Activated naive CD8-positive, alpha-beta T cell treated with anti-CD3 and anti-CD28 coated beads, Interleukin-2, amount 50 U/mL, for 16 hours (primary cell): Measurements from ENCODE around the gene TEAD1.

Source experiments
- DNase-seq: peaks from one replicate; pipeline ENCODE4 v3.0.0-alpha.2; 2020; ENCODE audit warnings: low read depth, low spot score

The TEAD1 gene

DNA sequence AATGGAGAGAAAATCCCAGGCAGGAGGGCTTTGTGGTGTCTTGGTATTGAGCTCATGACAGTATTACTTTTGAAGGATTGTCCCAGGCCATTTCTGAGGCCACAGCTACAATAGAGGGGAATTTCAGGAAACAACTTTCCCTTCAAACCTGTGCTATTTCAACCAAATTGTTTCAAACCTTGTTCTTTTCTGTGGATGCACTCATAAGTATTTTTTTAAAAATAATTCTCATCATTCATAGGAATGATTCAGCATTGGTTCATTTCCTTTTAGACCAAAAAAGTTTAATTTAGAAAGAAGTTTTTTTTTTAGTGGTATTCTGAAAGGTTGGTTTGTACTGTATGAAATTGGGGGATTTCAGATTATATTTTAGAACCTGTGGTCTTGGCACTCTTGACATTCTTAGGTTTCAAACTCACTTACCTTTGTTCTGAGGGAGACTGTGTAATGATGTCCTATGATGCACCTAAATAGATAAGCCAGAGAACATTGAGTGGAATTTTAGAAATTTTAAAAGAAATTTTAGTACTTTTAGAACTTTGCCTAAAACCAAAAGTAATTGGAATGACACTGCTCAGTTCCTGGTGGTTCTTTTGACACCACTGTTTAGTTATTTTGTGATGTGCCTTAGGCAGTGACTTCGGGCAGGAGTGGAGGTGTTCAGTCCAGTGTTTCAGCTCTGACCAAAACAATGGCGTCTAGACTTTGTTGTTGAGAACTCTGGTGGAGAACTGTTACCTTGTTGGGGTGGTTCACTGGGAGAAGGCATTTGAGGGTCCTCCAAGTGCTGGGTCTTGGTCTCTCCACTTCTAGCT is 12.2 kb downstream of the TEAD1 start:
- DNase-seq = no peak

DNA sequence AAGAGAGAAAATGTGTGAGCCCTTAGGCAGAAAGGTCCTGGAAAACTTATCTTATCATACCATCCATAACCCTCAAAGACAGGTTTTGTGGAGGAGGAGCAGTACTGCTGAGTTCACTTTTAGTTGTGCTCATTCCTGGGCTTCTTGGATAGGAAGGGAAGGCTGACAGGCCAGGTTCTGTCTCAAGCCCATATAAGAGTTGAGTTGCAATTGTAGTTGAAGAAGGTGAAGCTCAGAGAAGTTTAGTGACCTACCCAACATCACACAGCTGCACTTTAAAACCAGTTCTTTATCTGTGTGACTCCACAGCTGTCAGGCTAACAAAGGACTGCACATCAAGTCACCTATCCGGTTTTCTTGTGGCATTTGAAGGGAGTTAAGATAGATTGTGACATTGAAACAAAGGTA is 13.0 kb downstream of the TEAD1 start:
- DNase-seq = no peak

DNA sequence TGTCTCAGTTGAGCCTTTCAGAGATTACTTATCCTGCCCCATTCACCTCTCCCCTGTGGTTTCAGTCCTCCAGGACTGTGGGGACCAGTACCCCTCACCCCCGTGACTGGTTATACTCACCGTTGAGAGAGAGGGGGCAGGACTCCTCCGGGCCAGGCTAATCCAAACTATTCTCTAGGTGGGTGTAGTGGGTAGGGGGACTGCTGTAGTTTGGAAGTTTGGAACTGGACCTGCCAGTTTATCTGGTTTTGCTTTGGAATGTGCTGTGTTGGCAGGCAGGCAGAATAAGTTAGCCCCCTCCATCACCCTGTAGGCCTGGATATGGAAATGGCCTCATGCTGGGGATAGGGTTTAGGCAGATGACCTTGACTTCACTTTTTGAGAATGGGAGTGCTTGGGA is 13.5 kb downstream of the TEAD1 start:
- no peak for DNase-seq

DNA sequence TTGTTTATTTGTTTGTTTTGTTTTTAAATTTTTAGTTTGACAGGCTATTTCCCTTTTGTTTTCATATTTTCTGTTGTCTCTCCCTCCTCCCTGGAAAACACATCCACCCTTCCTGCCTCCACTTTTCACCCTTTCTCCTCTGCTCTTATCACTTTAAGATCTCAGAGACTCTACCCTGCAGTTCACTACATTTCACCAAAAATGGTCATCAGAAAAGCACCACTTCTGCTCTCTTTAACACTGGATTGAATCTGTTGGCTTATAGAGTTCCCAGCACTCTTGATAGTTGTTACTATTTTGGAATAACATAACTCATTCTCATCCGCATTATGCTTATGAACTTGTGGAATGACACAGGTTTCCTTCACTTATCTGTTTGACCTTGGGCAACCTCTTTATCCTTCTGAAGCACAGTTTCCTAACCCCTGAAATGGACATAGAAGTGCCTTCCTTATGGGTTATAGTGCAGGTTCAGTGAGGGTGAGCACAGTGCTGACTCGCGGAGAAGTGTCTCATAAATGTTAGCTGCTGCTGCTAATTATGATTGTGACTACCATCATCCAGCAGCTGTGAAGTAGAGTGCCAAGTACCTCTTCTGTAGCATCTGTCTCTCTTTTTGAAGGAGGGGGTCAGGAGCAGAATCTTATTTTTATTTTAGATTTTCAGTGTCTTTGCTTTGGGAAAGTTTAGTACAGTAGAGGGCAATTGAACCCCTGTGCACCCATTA is 15.0 kb downstream of the TEAD1 start:
- no peak for DNase-seq

DNA sequence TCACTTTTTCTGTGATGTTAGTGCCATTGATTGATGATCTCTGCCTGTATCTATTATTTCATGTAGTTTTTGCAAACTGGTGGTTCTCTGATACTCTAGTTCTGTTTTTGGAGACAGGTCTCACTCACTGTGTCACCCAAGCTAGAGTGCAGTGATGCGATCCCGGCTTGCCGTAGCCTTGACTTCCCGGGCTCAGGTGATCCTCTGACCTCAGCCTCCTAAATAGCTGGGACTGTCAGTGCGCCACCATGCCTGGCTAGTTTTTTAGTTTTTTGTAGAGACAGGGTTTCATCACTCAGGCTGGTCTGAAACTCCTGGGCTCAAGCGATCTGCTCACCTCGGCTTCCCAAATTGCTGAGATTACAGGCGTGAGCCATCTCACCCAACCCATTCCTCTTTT is 16.4 kb downstream of the TEAD1 start:
- DNase-seq = no peak

DNA sequence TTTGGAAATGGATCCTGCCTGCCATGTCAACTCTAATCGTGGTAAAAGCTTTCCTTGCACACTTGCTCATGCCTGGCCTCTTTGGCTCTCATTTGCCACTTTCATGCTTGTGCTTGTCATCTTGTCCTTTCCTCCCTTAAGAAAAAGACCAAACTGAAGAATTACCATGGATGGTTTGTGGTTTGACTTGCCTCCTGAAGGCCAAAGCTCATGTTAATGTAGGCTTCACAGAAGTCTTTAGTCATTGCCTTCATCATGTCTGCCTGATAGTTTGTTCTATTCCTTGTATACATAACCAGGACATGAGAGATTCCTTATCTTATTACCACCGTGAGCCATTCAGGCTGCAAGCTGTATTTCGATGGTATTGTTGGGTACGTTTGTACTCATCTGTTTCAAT is 17.3 kb downstream of the TEAD1 start:
- DNase-seq = no peak

DNA sequence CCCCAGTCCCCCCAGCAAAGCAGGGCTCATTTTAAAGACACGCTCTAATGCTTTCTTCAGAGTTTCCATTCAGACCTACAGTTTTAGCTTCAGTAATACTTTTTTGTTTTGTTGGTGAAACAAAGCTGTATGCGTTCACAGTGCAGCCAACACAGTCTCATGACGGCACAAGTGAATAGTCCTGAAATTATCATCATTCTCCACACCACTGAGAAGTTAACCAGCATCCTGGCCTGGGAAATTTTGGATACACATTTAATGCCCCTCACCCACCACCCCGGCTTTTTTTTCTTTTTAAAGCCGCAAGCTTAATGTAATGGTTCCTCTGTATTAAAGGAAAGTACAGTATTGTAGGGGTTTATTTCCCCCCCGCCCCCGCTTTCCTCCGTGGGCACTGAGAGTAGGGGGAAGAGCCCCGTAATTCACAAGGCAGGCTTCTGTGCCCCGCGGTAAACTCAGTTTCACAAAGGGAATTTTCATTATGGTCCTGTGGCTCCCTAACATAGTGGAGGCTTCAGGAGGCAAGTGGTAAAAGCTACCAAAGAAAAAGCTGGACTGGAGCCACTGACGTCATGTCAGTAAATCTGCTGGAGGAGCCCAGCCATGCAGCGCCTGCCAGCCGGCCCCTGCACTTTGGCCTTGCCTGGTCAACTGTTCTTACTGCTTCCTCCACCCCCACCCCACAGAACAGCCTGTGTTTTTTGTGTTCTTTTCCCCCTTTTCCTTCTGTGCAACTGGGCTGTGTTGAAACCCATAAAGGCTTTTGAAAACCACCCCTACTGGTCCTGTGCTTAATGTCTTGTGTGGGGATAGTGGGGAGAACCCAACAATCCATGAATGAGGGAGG is 18.2 kb downstream of the TEAD1 start:
- no peak for DNase-seq

DNA sequence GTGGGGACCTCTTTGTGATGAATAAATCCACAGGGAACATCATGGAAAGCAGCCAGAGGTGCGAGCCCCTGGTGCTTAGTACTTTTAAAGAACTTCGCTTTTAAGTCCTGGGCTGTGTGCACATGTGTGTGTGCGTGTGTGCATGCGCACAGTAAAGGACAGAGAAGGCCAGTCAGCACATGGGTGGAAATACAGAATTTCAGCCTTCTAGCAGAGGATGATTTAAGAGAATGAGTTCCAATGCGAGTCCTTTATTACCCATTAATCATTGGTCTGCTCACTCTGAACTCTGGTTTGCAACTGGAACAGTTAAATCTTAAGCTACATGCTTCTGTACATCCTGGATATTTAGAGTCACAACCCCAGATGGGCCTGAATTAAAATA is 18.9 kb downstream of the TEAD1 start:
- DNase-seq = no peak

DNA sequence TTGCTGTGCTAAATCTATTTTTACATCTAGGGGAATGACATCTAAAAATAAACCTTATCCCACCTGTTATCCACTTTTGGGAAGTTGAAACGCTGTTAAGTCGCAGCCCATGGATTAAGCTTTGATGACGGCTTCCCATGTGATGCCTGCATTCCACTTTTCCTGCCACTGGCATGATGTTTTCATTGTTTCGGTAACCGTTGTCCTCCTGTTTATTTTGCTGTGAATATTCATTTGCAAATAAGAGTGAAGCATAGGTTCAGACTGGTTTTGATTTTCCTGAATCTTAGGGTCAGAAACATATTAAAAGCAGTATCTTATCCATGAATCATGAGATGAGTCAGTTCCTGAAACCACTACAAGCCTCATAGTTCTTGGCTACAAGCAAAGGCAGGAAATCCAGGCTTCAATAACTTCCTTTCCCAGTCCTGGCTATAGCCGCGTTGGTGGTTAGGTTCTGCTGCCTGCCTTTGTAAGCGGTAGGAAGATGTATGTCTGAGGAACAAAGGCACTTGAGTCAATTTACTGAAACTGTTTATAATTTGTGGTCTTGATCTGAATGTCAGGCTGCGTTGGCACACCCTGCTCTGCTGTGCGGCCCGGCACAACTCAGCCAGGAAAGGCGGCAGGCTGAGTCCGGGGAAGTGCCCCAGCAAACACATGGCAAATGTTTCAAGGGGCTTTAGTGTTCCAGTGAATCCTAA is 19.4 kb downstream of the TEAD1 start:
- no peak for DNase-seq

DNA sequence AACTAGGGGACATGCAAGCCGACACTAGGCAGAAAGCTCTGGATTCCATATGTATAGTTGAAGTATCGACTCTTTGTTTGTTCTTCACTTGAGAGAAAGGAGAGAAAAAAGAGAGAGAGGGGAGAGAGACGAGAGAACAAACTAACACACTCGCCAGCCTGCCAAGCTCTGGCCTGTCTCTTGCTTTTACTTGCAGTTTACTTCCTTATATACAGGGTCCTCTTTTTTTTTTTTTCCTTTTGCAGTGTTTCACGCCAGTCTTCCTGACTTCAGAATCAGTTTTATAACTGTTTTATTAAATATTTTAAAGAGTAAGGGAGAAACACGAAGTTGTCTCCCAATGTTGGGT is 19.9 kb downstream of the TEAD1 start:
- DNase-seq = no peak

DNA sequence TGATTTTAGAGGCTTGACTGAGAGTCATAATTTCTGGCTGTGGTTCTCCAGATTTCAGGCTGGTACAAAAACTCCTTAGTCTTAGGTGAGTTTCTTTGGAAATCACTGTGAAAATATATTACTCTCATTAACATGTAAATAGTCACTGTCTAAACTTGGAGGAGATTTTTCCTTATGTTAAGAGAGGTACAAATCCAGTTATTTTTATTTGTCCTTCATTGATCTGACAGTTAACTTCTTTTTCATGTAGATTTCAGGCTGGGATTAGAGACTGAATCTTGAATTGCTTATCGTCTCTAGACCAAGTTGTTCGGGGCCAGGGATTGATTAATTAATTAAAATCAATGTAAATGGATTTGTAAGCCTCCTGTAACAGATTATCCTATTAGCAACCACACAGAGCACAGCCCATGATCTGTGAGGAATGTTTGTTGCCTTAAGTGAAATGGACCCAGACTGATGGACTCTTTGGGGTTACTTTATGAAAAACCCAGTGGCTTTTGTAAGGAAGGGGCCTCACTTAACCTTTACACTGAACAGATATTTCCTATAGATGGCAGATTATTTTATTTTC is 21.1 kb downstream of the TEAD1 start:
- no peak for DNase-seq

DNA sequence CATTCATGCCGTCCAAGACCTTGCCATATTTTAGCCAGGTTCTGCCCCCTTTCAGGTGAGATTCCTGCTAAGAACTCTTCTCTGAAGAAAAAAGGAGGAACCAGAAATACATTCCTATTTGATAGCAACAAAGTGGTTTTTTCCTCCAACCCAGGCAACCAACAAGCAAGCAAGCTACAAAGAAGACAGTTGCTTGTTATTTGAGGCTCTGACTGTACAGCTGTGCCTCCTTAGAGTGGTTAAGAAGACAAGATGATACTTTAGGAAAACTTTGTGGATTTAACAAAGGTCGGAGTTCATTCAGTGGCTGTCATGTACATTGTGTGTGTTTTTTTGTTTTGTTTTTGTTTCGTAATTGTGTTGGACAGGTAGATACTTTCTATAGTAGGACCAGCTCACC is 21.7 kb downstream of the TEAD1 start:
- no peak for DNase-seq

DNA sequence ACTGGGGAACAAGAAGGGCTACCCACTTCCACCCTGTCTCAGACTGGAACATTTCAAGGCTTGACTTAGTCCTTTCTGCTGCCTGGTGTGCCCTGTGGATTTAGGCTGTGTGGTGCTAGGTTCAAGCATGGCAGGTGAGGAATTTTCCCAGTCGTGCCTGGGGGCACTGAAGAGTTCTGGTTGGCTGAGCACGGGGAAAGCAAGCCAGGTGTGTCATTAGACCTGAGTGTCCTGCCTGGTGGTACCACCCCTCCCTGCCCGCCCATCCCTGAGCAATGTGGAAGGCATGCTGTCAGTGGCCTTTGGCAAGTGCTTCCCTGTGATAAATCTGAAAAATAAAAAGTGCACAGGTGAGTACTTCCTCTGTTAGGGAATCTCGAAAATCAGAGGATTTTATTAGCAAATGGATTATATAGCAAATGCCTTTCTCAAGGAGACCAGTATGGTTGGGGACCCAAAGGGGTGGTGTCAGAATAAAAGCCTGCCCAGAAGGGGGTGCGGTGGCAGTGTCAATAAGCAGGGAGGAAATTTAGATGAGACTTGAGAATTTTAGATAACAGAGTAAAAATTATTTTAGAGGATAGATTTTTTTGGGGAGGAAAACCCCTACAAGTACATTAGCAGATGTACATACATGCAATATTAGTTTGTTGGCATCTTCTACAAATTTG is 22.8 kb downstream of the TEAD1 start:
- no peak for DNase-seq

DNA sequence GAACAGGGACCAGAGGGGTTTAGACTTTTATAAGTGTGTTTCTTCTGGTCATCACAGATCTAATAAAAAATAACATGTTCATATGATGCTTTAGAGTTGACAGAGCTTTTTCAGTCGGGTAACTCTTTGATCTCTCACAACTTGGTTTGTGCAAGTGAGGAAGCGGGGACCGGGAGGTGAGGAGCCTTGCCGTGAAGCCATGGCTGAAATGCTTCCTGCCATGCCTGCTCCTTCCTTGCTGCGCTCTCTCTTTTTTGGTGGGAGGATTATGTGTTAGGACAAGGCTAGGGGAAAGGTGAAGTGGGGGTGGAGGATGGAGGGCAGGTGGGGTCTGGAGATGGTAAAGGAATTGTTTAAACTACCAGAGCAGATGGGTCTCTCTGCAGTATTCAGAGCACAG is 23.8 kb downstream of the TEAD1 start:
- no peak for DNase-seq

DNA sequence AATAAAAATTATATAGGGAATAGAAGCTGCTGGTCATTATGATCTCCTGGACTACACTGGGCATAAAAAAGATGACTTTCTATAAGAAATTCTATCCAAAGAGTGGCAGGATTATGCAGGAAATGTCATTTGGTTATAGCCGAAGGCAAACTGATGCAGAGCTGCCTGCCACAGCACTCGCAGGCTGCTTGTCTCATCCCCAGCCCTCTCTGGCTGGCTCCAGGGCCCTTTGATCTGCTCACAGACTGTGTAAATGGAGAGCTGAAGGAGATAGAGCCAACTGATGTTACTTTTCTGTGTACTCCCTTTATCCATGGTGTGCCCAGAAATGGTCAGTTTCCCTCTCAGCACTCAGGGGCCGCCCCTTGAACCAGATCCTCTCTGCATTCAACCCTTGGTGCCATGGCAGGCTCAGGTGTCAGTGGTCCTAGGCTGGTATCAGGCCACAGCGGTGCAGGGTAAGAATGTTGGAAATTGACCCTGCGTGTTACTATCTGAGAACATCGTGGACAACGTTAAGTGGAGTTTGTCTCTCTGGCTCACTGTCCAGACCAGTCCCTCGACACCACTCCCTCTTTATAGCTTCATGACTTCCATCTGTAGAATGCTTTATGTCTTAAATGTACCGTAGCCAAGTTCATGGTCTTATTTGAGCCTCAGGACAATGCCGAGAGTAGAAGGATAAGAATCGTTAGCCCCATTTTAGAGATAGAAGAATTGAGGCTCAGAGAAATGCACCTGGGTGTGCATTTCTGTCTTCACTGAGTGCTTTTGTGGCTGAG is 27.8 kb downstream of the TEAD1 start:
- DNase-seq = no peak

DNA sequence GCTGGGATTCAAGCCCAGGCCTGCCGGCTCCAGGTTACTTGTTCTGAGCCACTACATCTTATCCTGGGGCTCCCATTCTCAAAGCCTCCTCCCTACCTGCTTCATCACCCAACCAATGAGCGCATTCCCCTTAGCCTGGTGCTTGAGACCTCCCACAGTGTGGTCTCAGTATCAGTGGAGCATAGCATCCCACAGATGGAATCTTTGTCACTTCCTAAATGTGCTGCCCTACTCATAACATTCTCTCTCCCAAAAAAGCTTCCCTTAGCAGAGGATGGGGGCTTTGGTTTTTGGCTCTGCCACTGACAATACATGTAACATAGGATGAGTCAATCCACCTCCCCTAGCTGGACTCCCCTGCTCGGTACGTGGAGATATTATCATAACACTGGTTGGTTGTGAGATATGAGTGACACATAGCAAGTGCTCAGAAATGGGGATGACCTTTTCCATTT is 28.8 kb downstream of the TEAD1 start:
- no peak for DNase-seq

DNA sequence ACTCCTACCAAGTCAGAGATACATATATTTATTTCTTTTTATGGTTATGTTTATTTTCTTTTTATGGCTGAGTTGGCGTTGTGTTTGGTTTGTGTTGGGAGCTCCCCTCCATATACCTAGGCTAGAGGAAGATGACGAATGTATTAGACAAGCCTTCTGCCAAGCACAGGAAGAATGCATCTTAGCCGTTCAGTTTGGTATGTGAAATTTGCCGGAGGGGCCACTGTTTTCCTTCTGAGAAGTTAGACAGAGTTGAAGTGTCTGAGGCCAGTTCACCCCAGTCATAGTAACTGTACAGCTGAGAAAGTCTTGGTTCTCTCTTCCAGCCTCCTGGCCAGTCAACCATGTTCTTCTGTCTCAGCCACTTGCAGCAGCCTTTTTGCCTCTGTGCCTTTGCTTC is 29.8 kb downstream of the TEAD1 start:
- DNase-seq = no peak

DNA sequence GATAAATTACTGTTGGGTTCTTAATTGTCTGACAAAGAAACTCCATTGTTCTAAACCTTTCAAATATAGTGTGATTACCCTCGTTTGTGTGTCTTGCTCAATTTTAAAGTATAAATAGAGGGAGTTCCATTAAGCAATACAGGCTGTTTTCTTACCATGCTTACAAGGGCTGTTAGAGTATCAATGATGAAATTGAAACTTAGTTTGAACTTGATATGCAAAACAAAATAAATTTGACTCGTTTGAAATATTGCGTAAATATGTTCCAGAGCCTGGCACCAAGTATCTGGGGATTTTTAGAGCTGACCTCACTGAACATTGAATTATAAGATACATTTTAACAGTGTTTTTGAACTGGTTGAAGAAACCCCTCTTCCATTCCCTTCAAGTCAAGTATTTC is 31.7 kb downstream of the TEAD1 start:
- DNase-seq = no peak

DNA sequence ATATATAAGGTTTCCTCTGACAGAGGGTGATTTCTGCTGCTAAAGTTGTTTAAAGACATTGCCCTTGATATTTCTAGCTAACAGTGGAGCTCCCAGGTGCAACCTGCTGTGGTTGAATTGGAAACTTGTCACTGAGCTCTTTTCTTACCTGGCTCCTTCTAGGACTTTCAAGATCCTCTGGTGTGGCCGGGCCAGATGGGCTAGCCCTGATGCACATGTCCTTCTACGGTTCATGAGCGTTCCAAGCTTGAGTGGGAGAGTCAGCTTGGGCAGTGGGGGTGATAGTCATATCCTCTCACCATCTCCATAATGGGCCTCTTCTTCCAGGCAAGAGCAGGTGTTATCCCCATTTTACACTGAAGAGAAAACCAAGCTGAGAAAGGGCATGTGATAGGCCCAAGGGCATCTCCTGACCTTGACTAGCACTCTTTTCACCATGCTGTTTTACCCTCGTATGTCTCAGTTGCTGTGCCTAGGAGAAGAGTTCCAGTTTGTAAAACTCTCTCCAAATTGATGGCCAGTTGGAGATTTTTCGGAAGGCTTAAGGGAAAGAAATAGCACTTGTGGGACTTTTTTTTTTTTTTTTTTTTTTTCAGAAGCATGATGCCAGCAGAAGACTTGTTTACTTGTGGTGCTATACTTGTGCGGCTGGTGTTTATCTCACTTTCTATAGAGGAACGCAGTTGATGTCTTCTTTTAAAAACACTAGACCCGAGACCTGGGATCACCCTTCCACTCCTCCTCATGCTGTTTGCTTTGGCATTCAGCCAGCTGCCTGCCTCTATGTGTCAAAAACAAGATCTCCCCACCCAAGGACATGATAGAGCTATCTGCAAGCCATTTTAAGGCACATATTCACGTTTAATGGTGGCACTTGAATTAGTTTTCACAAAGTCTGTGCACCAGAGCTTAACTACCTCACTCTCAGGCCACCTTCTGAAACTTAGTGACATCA is 32.6 kb downstream of the TEAD1 start:
- DNase-seq = no peak
